Measurements from ENCODE around the gene SAFB2. TPM values are rescaled to one million over a fixed set of nuclear protein-coding genes. Genes with fewer than 3 reads are reported as not detected.

The SAFB2 gene
- total RNA-seq, 1 experiment from 2014 or later = 76.1 TPM

DNA sequence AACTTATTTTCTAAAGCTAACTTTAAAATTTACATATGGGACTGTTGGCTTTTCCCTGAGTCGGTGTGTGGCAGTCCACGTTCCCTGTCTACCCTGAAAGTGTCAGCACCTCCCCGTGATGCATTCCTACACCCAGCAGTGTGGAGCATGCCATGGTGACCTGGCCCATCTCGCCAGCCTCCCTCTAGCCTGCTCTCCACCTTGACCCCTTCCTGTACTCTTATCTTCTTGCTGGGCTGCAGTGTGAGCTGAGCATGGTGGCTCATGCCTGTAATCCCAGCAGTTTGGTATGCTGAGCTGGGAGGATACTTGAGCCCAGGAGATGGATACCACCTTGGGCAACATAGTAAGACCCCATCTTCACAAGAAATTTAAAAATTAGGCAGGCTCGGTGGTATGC, 32.4 kb upstream of the SAFB2 start:
- H3K9me3 Mint-ChIP-seq = no peaks in the 10 kb centered on the region

More for the DNA sequence above, 32.4 kb upstream of the SAFB2 start:
- Histone ChIP-seq H3K18ac (ENCODE audit: insufficient read length, low read depth, low read length) (no peak overlapping the region), H2BK20ac (ENCODE audit: low read depth, low read length, poor library complexity, severe bottlenecking) (no peak overlapping the region), H3K27ac (ENCODE audit: insufficient read length, low read depth, low read length) (no peak overlapping the region), H3K79me2 (ENCODE audit: insufficient read depth, low read length) (no peaks in the 10 kb centered on the region), H2AK5ac (ENCODE audit: insufficient read length, low read length) (no peak overlapping the region), H3K9me3 (ENCODE audit: control insufficient read depth, low read depth, low read length) (no peaks in the 10 kb centered on the region), H4K91ac (ENCODE audit: insufficient read length, low read depth, low read length) (no peak overlapping the region), H3K4me2 (ENCODE audit: insufficient read depth, insufficient read length, low read length) (no peak overlapping the region), H3T11ph (ENCODE audit: low read length) (no peak overlapping the region), H2BK15ac (ENCODE audit: low read depth, low read length) (no peak overlapping the region), H2BK12ac (ENCODE audit: insufficient read length, low read depth, low read length) (no peak overlapping the region), H3K9ac (ENCODE audit: extremely low read depth, insufficient read length, low read length) (no peak overlapping the region), H3K14ac (ENCODE audit: insufficient read depth, low read length) (no peak overlapping the region), H4K20me1 (ENCODE audit: control insufficient read depth, insufficient read depth, insufficient read length) (no peaks in the 10 kb centered on the region), H3K56ac (ENCODE audit: insufficient read length, low read depth, low read length) (no peak overlapping the region), H4K8ac (replicated peaks; ENCODE audit: insufficient read length, low read depth, low read length) (no peak overlapping the region), H2AFZ (ENCODE audit: low read length) (no peak overlapping the region), H3K27me3 (ENCODE audit: insufficient read depth, low read length) (no peaks in the 10 kb centered on the region), H3K79me1 (ENCODE audit: insufficient read depth, low read depth, low read length, poor library complexity, severe bottlenecking) (no peaks in the 10 kb centered on the region), H2BK120ac (ENCODE audit: low read depth, low read length, poor library complexity, severe bottlenecking) (no peak overlapping the region), H3K23ac (ENCODE audit: insufficient read length, low read depth, low read length) (no peak overlapping the region), H2BK5ac (ENCODE audit: insufficient read length, low read length) (no peak overlapping the region), H3K4ac (ENCODE audit: low read depth, low read length) (no peak overlapping the region), H3K23me2 (ENCODE audit: insufficient read length, low read depth, low read length, poor library complexity, severe bottlenecking) (no peaks in the 10 kb centered on the region), H3K4me1 (ENCODE audit: insufficient read depth, low read length) (no peaks in the 10 kb centered on the region), H4K5ac (ENCODE audit: insufficient read length, low read depth, low read length) (no peak overlapping the region)
- Mint-ChIP-seq H3K27me3 (ENCODE audit: low read depth) (no peaks in the 10 kb centered on the region), H3K4me1 (no peaks in the 10 kb centered on the region), H3K27ac (no peak overlapping the region; a peak in 1 of 7 replicates), H3K36me3 (ENCODE audit: insufficient read depth in 1 of 3, low read depth in 3 of 3) (peaks cover 52 to 95% (median 80%) of the 10 kb centered on the region in 3 experiments; a peak in 6 of 7 replicates), H3K4me3 (no peak overlapping the region)
- no CpG with 5 or more reads among the region's 5 CpGs for WGBS (ENCODE audit: extremely low coverage, insufficient read length, low lambda C conversion rate)
- no peak for DNase-seq
- TF ChIP-seq, protein P1, sequence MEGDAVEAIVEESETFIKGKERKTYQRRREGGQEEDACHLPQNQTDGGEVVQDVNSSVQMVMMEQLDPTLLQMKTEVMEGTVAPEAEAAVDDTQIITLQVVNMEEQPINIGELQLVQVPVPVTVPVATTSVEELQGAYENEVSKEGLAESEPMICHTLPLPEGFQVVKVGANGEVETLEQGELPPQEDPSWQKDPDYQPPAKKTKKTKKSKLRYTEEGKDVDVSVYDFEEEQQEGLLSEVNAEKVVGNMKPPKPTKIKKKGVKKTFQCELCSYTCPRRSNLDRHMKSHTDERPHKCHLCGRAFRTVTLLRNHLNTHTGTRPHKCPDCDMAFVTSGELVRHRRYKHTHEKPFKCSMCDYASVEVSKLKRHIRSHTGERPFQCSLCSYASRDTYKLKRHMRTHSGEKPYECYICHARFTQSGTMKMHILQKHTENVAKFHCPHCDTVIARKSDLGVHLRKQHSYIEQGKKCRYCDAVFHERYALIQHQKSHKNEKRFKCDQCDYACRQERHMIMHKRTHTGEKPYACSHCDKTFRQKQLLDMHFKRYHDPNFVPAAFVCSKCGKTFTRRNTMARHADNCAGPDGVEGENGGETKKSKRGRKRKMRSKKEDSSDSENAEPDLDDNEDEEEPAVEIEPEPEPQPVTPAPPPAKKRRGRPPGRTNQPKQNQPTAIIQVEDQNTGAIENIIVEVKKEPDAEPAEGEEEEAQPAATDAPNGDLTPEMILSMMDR (conservative IDR thresholded peaks at IDR 0.05) = no peak
